Measurements from ENCODE around the gene CCR5AS.
"Not testable (repeated sequence)": the region's sequence is repeated elsewhere in the genome, so short reads cannot be mapped to it uniquely, and the experiment has no call there.

Gene CCR5AS

DNA sequence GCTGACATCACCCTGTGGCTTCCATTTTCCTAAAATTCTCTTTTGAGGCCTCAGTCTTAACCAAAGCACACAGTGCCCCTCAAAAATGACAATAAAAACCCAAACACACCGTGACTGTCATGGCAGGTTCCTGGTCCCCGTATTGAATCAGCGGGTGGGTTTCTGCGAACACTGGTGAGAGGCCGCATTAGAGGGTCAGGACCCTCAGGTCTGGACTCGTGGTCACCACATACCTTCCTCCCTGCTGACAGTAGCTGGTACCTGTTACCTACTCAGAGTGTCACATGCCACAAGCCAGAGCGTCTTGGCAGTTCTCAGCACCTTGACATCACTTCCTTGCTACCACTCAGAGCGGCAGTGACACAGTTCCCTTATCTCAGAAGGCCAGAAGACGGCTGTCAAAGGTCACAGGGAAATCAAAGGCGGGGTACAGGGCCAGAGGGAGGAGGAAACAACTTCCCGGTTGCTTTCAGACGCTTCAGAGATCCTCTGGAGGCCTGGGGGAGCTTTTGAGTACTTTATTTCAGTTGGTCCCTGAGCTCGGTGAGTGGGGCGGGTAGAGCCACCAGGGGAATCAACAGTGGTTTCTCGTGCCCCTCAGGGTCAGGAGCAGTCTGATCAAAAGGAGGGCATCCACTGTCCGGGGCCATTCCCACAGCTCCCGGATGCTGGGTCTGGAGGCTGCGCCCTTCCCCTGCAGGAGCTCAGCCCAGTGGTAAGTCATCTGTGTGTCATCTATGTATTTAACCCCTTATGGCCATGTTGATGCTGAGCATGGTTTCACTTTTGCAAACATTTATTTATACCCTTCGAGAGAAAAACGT lies at the start of gene CCR5AS, which contains the start of gene CCRL2:
Gene CCR5AS (minus strand): TSS at position 279 of the 824 bp plus-strand sequence.
Gene CCRL2 (plus strand): TSS at position 472 of the 824 bp plus-strand sequence. CDS start 821 bp downstream, outside the sequence.
- peak; percentile 60 for DNase-seq (ENCODE audit: low spot score)

DNA sequence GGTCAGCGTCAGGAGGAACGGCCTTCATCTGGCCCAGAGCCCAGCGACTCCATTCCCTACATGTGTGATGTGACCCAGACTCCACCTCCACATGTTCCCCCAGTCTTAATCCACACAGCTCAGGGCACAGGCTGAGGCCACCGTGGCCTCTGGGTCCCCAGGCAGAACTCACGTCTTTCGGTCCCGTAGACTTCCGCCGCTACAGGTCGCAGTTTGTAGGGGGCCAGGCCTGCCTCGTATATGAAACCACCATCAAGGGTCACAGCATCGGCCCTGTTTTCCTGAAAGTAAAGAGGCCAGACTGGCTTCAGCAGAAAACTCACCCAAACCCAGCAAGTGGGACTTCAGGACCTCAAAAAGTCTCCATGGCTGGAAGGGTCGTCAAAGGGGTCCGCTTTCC lies 49.3 kb upstream of the CCR5AS start:
- DNase-seq (ENCODE audit: low spot score): no peak

DNA sequence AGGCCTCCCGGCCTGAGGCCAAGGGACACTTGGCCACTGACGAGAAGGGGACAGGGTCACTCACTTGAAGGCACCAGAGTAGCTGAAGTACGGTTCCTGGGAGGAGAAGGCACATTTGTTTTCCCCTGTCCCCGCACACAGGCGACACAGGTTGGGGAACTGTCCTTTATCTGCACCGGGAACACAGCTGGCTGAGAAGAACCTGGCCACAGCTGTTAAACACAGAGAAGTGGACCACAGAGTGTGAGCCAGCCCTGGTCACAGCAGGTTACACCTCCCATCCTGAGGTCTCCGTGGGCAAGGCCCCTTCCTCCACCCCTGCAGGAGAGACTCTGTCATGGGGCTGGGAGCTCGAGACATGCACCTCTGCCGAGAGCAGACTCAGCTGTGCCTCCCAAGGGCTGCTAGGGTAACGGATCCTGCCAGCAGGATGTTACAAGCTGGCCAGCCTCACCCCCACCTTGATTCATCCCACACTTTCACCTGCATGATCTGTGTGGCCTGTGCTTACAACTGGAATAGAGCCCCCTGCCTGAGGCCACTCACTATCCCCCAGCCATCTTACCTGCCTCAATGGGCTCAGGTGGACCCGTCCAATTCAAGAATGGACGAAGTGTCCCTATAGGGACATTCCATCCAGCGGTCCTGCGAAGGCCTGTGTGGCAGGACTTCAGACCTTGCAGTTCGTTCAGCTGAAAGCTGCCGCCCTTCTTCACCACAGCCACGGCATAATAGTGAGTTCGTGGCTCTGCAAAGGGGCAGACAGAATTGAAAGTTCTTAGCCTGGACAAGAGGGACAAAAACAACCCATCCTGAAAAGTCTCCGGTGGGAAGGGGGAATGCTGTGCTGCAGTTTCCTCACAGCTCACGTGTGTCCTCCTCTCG lies 48.6 kb upstream of the CCR5AS start:
- DNase-seq (ENCODE audit: low spot score): no peak

DNA sequence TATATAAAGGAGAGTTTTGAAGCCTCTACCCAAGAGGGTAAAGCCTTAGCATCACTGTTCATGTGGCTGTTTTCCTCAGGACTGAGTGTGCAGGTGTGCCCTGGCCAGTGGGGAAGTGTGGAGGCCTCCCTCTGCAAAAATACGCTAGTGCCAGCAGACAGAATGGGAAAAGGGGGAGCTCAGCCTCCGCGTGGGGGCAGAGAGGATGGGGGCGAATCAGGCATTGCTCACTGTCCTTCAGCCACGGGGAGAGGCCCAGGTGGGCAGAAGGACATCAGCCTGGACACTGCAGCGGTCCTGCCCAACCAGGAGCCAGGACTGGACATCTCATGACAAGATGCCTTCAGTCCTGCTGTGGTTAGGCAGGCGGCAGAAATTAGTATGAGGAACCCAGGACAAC lies 47.7 kb upstream of the CCR5AS start:
- DNase-seq (ENCODE audit: low spot score): no peak

DNA sequence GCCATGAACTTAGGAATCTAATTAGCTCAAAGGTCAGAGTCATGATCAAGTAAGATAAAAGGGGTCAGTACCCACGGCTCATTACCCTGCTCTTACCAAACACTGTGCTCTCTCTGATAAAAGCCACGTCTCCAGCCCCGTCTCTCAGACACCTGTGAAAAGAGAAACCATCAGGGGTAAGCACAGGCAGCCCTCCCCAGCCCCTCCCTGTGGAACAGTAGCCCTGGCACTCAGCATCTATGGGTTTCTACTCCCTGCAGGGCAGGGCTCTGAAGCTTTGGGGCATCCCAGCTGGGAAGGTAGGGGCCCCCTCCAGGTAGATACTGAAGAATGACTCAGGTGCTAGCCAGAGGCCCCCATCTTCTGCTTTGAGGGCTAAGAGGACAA lies 47.3 kb upstream of the CCR5AS start:
- no peak for DNase-seq (ENCODE audit: low spot score)

DNA sequence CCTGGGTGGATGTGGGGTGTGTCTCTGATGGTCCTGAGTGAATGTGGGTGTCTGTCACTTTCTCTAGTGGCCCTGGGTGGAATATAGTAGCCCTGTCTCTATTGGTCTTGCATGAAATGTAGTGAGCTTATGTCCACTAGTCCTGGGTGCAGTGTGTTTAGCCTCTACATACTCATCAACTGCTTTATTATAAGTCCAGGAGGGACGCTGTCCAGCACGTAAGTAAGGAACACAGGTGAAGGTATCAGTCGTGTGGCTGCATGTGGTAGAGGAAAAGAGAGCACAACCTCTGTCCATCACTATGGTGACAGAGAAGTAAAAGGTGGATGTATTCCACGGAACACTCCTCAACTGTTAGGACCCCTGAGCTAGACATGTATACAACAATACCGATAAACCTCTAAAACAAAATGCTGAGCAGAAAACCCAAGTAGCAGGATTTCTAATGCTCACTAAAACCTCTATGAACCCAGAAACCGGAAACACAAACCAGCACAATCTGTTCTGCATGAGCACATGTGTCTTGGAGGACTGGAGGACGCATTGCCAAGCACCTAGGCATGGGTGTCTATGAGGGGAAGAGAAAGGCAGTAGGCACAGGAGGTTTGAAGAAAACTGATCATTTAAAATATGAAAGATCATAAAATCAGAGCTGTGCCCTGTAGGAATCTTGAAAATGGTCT lies 46.8 kb upstream of the CCR5AS start:
- no peak for DNase-seq (ENCODE audit: low spot score)

DNA sequence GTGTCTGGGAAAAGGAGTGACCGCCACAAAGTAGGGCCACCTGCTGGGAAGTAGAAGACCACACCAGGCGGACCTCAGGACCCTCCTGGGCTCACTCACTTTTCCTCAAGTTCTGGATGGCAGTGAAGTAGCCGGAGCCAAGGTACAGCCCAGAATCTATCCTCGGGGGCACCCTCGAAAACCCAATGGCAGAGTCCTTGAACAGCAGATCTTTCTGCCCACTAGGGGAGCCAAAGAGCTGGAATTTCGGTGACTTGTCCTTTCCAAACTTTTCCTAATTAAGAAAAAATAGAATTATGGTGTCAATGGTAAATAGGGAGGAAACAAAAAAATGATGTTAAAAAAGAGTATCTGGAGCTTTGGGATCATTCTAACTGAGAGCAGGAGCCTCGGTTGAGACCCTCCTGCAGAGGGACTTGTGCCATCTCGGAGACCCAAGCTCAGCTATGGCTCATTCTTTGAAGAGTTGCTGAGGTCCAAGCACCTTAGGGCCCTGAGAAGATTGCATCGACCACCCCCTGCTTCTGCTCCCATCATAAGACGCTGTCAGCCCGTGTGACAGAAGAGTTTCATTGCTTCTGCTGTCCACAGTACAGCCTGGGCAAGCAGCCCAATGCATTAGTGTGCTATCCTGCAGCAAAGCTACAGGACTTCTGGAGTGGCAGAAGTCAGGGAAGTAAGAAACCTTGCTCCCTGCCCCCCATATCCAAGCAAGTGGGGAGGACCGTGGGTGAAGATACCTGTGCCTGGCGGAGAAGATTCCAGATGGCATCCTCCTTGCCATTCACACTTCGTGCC lies 43.1 kb upstream of the CCR5AS start:
- DNase-seq (ENCODE audit: low spot score): no peak

DNA sequence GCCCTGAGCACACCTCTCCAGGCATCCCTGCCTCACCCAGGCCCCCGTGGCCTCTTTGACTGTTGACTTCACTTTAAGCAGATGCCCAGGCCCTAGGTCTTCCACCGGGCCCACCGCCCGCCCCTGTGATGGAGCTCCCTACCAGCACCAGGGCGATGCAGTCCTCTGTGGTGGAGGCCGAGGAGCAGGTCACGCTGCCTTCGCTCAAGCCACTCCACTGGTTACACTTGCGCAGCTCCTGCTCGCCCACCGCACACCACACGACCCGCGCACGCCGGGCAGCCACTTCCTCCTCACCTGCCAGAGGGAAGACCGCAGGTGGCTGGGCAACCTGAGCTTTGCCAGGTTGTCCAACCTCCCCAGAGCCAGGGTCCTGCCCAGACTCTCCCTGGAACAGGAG lies 41.9 kb upstream of the CCR5AS start:
- no peak for DNase-seq (ENCODE audit: low spot score)

DNA sequence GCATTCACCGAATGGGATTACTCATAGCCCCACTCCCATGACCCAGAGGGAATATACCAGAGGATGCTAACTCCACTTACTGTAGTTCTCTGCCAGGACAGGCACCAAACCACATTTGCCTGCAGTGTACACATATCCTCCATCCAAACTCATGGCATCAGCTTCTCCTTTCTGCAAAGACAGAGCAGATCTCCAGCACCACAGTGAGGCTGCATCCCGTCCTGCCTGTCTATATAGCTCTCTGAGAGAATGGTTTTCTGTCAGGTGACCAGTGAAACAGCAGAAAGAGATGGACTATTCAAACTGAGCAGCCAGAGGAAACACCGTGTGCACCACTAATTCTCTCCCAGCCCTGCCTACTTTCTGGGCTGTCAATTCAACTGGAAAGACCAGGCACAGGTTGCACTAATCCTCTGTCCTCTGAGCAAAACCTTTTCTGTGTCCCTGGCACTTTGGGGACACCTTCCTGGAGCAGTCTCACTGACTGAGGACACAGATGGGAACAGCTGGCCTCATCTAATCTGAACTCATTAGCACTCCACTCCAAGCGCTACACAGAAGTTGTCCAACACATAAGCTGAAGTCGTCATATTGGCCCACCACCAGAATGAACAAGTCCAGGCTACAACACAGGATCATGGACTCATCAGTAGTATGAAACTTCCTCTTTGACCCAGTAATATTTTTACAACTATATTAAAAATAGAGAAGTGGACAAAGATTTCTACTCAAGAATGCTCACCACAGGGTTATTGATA lies 40.5 kb upstream of the CCR5AS start:
- no peak for DNase-seq (ENCODE audit: low spot score)

DNA sequence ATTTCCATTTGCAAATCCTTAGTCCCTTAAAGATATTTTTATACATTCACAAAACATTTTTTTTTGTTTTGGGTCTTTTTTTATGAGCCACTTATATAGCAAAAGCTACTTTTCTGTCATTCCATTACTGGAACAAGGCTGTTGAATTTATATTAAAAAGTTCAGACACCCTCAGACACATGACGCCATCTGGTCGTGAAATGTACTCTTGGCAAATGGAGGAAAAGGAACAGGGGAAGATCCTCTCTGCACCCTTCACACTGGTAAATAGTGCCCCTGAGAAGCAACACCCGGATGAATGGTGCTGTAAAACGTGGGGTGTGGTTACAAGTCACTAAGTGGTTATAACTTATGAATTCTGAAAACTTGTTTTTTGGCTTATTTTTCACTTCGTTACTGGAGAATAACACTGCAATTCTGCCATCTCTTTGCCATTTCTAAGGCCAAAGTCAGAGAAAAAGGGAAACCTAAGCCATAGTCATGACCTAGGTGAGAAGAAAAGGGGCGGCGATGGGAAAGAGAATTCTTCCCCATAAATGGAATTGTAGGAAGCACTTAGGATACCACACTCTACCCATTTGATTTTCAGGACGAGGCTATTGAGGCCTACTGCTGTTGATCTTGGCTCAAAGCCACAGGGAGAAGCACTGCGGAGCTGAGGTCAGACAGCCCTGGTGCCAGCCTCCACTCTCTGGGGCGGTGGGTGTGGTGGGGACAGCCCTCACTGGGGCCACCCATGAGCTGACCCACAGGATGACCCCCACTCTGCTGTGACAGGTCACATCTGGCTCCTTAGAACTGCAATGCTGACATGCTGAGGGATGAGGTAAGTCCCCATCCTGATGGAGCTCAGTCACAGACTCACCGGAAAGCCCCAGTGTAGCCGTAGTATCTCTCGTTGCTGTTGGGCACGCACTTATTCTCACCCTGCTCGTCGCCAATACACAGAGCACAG lies 36.0 kb upstream of the CCR5AS start:
- DNase-seq (ENCODE audit: low spot score): no peak

DNA sequence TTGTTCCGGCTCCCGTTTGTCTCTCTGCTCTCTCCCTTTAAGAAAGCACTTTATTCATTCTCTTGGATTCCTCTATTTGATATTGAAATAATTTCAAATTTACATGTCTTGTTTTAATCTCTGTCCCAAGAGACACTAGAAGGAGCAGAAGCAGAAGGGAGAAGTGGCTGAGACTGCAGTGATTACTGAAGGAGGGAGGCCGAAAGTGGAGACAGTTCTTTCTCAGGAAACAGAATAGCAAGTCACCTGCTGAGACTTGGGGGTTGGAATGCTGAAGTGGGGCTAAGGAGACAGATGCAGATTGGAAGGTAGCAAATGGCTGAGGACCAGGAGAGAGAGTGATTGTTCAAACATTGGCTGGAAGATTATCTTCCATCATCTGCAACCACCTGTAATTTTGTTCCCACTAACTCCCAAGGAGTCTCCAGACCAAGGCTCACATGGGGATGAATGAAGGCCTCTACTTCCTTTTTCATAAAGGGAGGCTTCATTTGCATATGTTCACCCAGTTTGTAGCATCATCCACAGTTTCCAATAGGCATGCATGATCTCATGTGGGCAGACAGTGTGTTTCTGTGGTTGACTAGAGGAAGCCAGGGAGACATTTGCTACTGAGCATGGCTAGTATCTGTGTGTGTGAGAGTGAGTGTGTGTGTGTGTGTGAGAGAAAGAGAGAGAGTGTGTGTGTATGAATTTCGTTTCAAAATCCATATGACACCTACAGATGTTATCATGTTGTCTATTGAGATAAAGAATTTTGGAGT lies 33.8 kb upstream of the CCR5AS start:
- DNase-seq (ENCODE audit: low spot score): no peak

DNA sequence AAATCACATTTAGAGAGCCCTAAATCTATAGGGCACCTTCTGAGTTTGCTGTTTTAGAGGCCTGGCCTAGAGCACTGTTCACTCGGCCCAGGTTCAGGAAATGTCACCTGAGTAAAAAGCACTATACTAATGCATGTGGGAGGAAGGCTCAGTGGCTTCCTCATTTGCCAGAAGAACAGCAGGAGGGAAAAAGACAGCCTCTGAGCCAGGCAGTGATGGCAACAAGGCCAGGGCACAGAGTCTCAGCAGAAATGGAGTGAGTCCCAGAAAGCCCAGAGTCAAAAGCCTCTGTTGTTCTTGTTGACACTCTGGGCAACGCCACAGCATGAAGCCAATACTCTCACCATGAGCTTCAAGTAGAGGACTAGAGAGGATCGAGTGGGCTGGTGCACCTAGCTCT lies 32.0 kb upstream of the CCR5AS start:
- DNase-seq (ENCODE audit: low spot score): no peak

DNA sequence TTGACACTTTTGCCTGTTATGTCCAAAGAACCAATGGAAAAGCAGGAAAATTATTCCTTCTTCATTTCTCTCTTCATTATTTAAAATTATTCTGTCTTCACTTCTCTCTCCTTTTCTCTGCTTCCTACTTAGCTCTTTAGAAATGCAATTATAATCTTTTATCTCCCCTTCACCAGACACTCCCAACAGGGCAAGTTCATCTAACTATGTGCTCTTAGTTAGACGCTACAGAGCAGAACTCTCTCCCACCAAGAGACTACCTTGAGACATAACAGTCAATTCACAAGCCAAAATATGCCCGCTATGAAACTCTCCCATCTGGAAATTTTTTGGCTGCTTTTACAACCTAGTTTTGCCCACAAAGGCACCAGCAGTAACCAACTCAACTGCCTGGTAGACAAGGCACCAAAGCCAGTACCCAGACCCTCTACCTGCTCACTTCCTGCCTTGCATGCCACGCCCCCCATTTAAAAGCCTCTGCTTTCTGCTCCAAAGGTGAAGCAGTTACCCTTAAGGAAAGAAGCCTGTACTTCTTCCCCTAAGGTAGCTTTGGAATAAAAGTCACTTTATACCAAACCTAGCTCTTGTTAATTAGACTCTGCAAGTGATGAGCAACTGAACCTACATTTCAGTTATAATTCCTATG lies 28.3 kb upstream of the CCR5AS start:
- DNase-seq (ENCODE audit: low spot score): no peak

DNA sequence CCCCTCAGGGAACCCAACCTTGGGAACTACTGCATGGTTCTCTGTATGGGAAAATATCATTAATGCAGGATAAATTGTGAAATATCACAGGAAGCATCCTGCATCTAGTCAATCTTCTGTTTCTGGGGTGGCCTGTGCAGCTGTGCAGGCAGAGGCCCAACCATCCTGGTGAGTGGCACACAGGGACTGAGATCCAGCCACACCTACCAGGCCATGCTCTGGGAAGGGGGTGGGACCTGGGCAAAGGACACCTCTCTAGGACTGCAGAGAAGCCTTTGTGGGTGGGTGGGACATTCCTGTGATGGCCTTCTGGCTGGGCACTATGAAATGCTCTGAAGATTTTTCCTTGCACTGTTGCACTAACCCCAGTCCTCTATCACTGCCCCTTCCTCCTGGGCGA lies 27.0 kb upstream of the CCR5AS start:
- no peak for DNase-seq (ENCODE audit: low spot score)

DNA sequence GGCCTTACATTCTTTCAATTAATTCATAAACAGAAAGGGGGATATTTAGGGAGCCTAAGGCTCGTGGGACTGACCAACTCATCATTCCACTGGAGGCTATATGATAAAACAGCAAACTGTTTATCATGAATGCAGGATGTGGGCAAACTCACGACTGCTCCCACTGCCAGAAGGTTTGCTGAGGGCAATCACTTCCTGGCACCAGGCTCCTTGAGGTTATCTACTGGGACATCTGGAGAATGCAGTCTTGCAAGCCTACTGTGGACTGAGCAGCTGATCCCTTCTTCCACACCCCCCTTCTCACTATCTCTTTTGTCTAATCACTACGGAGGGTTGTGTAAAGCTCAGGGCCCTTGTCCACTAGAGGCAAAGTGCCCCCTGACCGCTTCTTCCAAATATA lies 26.3 kb upstream of the CCR5AS start:
- DNase-seq (ENCODE audit: low spot score): peak; percentile 45

DNA sequence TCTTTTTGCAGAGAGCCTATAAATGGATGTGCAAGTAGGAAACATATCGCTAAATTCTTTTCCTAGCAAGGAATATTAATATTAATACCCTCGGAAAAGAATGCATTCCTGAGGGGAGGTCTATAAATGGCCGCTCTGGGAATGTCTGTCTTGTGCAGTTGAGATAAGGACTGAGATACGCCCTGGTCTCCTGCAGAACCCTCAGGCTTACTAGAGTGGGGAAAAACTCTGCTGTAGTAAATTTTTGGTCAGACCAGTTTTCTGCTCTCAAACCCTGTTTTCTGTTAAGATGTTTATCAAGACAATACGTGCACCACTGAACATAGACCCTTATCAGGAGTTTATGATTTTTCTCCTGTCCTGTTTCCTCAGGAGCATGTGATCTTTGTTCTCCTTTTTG lies 25.0 kb upstream of the CCR5AS start:
- not testable (repeated sequence) for DNase-seq (ENCODE audit: low spot score)

DNA sequence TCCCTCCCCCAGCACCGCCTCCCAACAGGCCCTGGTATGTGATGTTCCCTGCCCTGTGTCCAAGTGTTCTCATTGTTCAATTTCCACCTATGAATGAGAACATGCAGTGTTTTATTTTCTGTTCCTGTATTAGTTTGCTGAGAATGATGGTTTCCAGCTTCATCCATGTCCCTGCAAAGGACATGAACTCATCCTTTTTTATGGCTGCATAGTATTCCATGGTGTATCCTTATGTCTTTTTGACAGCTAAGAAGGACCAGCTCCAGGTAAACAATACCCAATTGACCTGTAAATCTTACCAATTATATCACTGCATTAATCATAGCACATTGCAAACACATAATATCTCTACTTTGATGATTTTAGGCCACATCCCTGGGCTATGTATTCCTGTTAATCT lies 24.0 kb upstream of the CCR5AS start:
- not testable (repeated sequence) for DNase-seq (ENCODE audit: low spot score)

DNA sequence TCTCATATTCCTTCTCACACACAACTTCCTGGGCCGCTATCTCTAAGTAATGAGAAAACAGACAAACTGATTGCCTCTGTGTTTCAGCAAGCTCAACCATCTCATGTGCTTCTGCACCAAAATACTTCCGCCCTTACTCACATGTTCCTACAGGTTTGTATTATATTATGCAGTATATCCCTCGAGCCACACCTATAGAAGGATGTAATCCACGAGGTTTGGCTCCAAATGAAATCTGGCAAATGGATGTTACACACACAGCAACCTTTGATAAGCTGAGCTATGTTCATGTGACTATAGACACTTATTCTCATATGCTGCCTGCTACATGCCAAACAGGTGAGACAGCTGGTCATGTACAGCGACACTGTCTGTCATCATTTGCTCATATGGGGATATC lies 22.8 kb upstream of the CCR5AS start:
- no peak for DNase-seq (ENCODE audit: low spot score)
